HL-60 (cell line): Measurements from ENCODE around the gene RBM33.

Source experiments
- DNase-seq, 2 experiments: peaks; one replicate each; pipeline ENCODE4 v3.0.0-alpha.2; 2010 to 2020; ENCODE audit warnings: low read depth in 1 of 2, low spot score in 1 of 2
- H3K27ac ChIP-seq: fragments of 250-450 bp; sonication (Bioruptor Pico); replicated peaks from 2 replicates; pipeline ENCODE4 v1.5.1; 2020; ENCODE audit warnings: mild to moderate bottlenecking, moderate library complexity
- H3K27me3 ChIP-seq: fragments of 250-450 bp; sonication (Bioruptor Pico); 2 replicates; pipeline ENCODE4 v1.5.1; 2021; ENCODE audit warnings: mild to moderate bottlenecking, moderate library complexity; ENCODE audit not compliant: insufficient read depth, poor library complexity, severe bottlenecking
- H3K4me3 ChIP-seq: replicated peaks from 2 replicates; pipeline ENCODE4 v1.5.1; 2011; ENCODE audit warnings: mild to moderate bottlenecking, control low read depth, low read length; ENCODE audit not compliant: insufficient read depth
- CTCF ChIP-seq: IDR thresholded peaks from one replicate; pipeline ENCODE4 v1.5.1; 2011; ENCODE audit warnings: low read length, control low read depth, inconsistent platforms; ENCODE audit not compliant: insufficient read depth
- GABPA ChIP-seq: IDR thresholded peaks from 2 replicates; pipeline ENCODE4 v1.6.1; 2012; ENCODE audit warnings: low read depth
- POLR2AphosphoS5 ChIP-seq: IDR thresholded peaks from 2 replicates; pipeline ENCODE4 v1.6.1; 2012; ENCODE audit warnings: low read depth
- REST ChIP-seq: IDR thresholded peaks from 2 replicates; pipeline ENCODE4 v1.6.1; 2012; ENCODE audit warnings: low read depth; ENCODE audit not compliant: insufficient replicate concordance
- SPI1 ChIP-seq: IDR thresholded peaks from 2 replicates; pipeline ENCODE4 v1.6.1; 2012; ENCODE audit warnings: low read depth, mild to moderate bottlenecking, borderline replicate concordance

The RBM33 gene

GRCh38 chr7:155648752-155649339, 4.4 kb downstream of the RBM33 start:
- H3K27me3 ChIP-seq: no peaks in the 10 kb centered on the region
- TF ChIP-seq POLR2AphosphoS5: no peak
- no peak for TF ChIP-seq CTCF
- no peak for TF ChIP-seq REST
- TF ChIP-seq GABPA: no peak
- no peak for TF ChIP-seq SPI1
- no peak overlapping the region for H3K4me3 ChIP-seq
- H3K27ac ChIP-seq: no peak overlapping the region
- no peak for DNase-seq

GRCh38 chr7:155649588-155649987, 5.1 kb downstream of the RBM33 start:
- Histone ChIP-seq H3K4me3 (no peak overlapping the region), H3K27ac (no peak overlapping the region), H3K27me3 (no peaks in the 10 kb centered on the region)
- no peak for TF ChIP-seq CTCF
- no peak for TF ChIP-seq POLR2AphosphoS5
- no peak for TF ChIP-seq SPI1
- TF ChIP-seq GABPA: no peak
- no peak for TF ChIP-seq REST
- DNase-seq: no peak

GRCh38 chr7:155652156-155653114, 8.0 kb downstream of the RBM33 start:
- H3K27ac ChIP-seq: no peak overlapping the region
- H3K27me3 ChIP-seq: no peaks in the 10 kb centered on the region
- TF ChIP-seq CTCF (no peak), SPI1 (no peak), POLR2AphosphoS5 (no peak), GABPA (no peak), REST (no peak)
- no peak overlapping the region for H3K4me3 ChIP-seq
- DNase-seq: no peak
